Endometrium (tissue), 2 donors: ENCODE data around the gene CDK14.

Experiments used
- FAIRE-seq: peaks from 2 replicates; lab custom pipeline; 2012; peaks lifted over from hg19 to GRCh38; lab: Jason Lieb, UNC
- donor health status: control.
- donor health status: control.

CDK14 gene

GRCh38 chr7:91093181-91093580 lies 497.1 kb downstream of the CDK14 start:
- FAIRE-seq = no peak

- FAIRE-seq = peak; percentile 4
Observed at GRCh38 chr7:91098566-91098965, 502.4 kb downstream of the CDK14 start.

- no peak for FAIRE-seq
Observed at GRCh38 chr7:91103363-91103762, 507.2 kb downstream of the CDK14 start.

GRCh38 chr7:91107460-91107859 lies 511.3 kb downstream of the CDK14 start:
- FAIRE-seq = no peak

- FAIRE-seq = no peak
Observed at GRCh38 chr7:91109200-91109599, 513.1 kb downstream of the CDK14 start.

GRCh38 chr7:91112902-91113341 lies 516.8 kb downstream of the CDK14 start:
- no peak for FAIRE-seq

GRCh38 chr7:91114232-91114631 lies 518.1 kb downstream of the CDK14 start:
- FAIRE-seq = no peak

GRCh38 chr7:91126762-91127161 lies 530.6 kb downstream of the CDK14 start:
- no peak for FAIRE-seq

- no peak for FAIRE-seq
Observed at GRCh38 chr7:91127325-91127724, 531.2 kb downstream of the CDK14 start.

- no peak for FAIRE-seq
Observed at GRCh38 chr7:91127959-91128358, 531.8 kb downstream of the CDK14 start.

- no peak for FAIRE-seq
Observed at GRCh38 chr7:91128683-91129348, 532.7 kb downstream of the CDK14 start.

- no peak for FAIRE-seq
Observed at GRCh38 chr7:91135300-91135699, 539.2 kb downstream of the CDK14 start.

GRCh38 chr7:91135703-91136430 lies 539.7 kb downstream of the CDK14 start:
- no peak for FAIRE-seq

- no peak for FAIRE-seq
Observed at GRCh38 chr7:91137153-91137787, 541.1 kb downstream of the CDK14 start.

- no peak for FAIRE-seq
Observed at GRCh38 chr7:91137788-91138368, 541.8 kb downstream of the CDK14 start.

- FAIRE-seq = no peak
Observed at GRCh38 chr7:91140286-91140685, 544.2 kb downstream of the CDK14 start.

GRCh38 chr7:91140982-91141381 lies 544.9 kb downstream of the CDK14 start:
- no peak for FAIRE-seq

- no peak for FAIRE-seq
Observed at GRCh38 chr7:91142743-91143142, 546.6 kb downstream of the CDK14 start.

- FAIRE-seq = no peak
Observed at GRCh38 chr7:91149341-91150246, 553.5 kb downstream of the CDK14 start.

GRCh38 chr7:91151916-91152315 lies 555.8 kb downstream of the CDK14 start:
- FAIRE-seq = no peak

- no peak for FAIRE-seq
Observed at GRCh38 chr7:91156316-91157185, 560.4 kb downstream of the CDK14 start.
